GM06990 (cell line): ENCODE data around the gene FHAD1.

ENCODE experiments used
- DNase-seq: peaks from one replicate; pipeline ENCODE4 v3.0.0-alpha.2; 2011; ENCODE audit not compliant: insufficient read length; ENCODE audit errors: extremely low read depth
- H3K27me3 ChIP-seq: replicated peaks from 2 replicates; pipeline ENCODE4 v1.6.0; 2011; ENCODE audit warnings: low read length; ENCODE audit not compliant: control insufficient read depth, insufficient read depth
- H3K36me3 ChIP-seq: 2 replicates; pipeline ENCODE4 v1.5.1; 2011; ENCODE audit warnings: low read length; ENCODE audit not compliant: control insufficient read depth, insufficient read depth
- H3K4me3 ChIP-seq: replicated peaks from 2 replicates; pipeline ENCODE4 v1.5.1; 2011; ENCODE audit warnings: low read depth, mild to moderate bottlenecking, control low read depth, low read length
- CTCF ChIP-seq: IDR thresholded peaks from 2 replicates; pipeline ENCODE4 v1.5.1; 2011; ENCODE audit warnings: low read length, control low read depth, mild to moderate bottlenecking, inconsistent platforms; ENCODE audit not compliant: insufficient read depth, poor library complexity, severe bottlenecking

The FHAD1 gene

GRCh38 chr1:15354580-15354965, 107.5 kb downstream of the FHAD1 start:
- DNase-seq: no peak

GRCh38 chr1:15355968-15356625, 109.1 kb downstream of the FHAD1 start:
- no peak for TF ChIP-seq CTCF
- Histone ChIP-seq H3K36me3 (no peaks in the 10 kb centered on the region), H3K27me3 (peaks cover 2% of the 10 kb centered on the region), H3K4me3 (no peak overlapping the region)
- DNase-seq: no peak

More at GRCh38 chr1:15354580-15354965, 107.5 kb downstream of the FHAD1 start:
- peaks cover 2% of the 10 kb centered on the region for H3K27me3 ChIP-seq
- no peak overlapping the region for H3K4me3 ChIP-seq
- H3K36me3 ChIP-seq: no peaks in the 10 kb centered on the region
- TF ChIP-seq CTCF: no peak

GRCh38 chr1:15357612-15358207, 110.7 kb downstream of the FHAD1 start:
- DNase-seq: no peak
- TF ChIP-seq CTCF: no peak
- Histone ChIP-seq H3K4me3 (no peak overlapping the region), H3K27me3 (peaks cover 2% of the 10 kb centered on the region), H3K36me3 (no peaks in the 10 kb centered on the region)

- no peaks in the 10 kb centered on the region for H3K36me3 ChIP-seq
- H3K4me3 ChIP-seq: no peak overlapping the region
- DNase-seq: no peak
- no peaks in the 10 kb centered on the region for H3K27me3 ChIP-seq
- no peak for TF ChIP-seq CTCF
Observed at GRCh38 chr1:15358565-15359133, 111.6 kb downstream of the FHAD1 start.

GRCh38 chr1:15360700-15361099, 113.7 kb downstream of the FHAD1 start:
- DNase-seq: no peak
- H3K36me3 ChIP-seq: no peaks in the 10 kb centered on the region
- H3K4me3 ChIP-seq: no peak overlapping the region
- TF ChIP-seq CTCF: no peak
- no peaks in the 10 kb centered on the region for H3K27me3 ChIP-seq
